Measurements from ENCODE around the gene ZNF777. TPM values are rescaled to one million over a fixed set of nuclear protein-coding genes. Genes with fewer than 3 reads are reported as not detected.

Gene ZNF777
- total RNA-seq, 1 experiment from 2014 or later = 15.6 TPM

DNA sequence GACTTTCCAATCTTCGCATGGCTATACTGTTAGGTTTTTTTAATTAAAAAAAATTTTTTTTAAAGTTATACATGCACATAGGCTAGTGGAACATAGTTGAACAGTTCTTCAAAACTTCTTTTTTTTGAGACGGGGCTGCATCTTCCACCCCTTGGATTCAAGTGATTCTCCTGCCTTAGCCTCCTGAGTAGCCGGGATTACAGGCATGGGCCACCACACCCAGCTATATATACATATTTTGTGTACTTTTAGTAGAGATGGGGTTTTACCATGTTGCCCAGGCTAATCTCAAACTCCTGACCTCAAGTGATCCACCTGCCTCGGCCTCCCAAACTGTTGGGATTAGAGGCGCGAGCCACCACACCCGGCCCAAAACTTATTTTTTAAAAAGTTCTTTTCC is 17.3 kb downstream of the ZNF777 start:
- Histone ChIP-seq H4K20me1 (ENCODE audit: control insufficient read depth, insufficient read depth, insufficient read length) (no peaks in the 10 kb centered on the region), H3K4me1 (ENCODE audit: insufficient read depth, low read length) (no peaks in the 10 kb centered on the region; the same call in 1 of the 2 replicates), H2AK5ac (ENCODE audit: insufficient read length, low read length) (no peak overlapping the region), H3K27ac (ENCODE audit: insufficient read length, low read depth, low read length) (no peak overlapping the region), H3K14ac (ENCODE audit: insufficient read depth, low read length) (no peak overlapping the region), H4K5ac (ENCODE audit: insufficient read length, low read depth, low read length) (no peak overlapping the region), H3K18ac (ENCODE audit: insufficient read length, low read depth, low read length) (no peak overlapping the region), H4K91ac (ENCODE audit: insufficient read length, low read depth, low read length) (no peak overlapping the region), H2BK5ac (ENCODE audit: insufficient read length, low read length) (no peak overlapping the region), H2BK20ac (ENCODE audit: low read depth, low read length, poor library complexity, severe bottlenecking) (no peak overlapping the region), H3K4ac (ENCODE audit: low read depth, low read length) (no peak overlapping the region), H3K27me3 (ENCODE audit: insufficient read depth, low read length) (no peaks in the 10 kb centered on the region), H3K79me1 (ENCODE audit: insufficient read depth, low read depth, low read length, poor library complexity, severe bottlenecking) (no peaks in the 10 kb centered on the region), H3K56ac (ENCODE audit: insufficient read length, low read depth, low read length) (no peak overlapping the region), H2BK15ac (ENCODE audit: low read depth, low read length) (no peak overlapping the region), H3K4me2 (ENCODE audit: insufficient read depth, insufficient read length, low read length) (no peak overlapping the region), H4K8ac (replicated peaks; ENCODE audit: insufficient read length, low read depth, low read length) (no peak overlapping the region), H3K9ac (ENCODE audit: extremely low read depth, insufficient read length, low read length) (no peak overlapping the region), H3T11ph (ENCODE audit: low read length) (no peak overlapping the region), H2AFZ (ENCODE audit: low read length) (no peak overlapping the region), H3K9me3 (ENCODE audit: control insufficient read depth, low read depth, low read length) (no peaks in the 10 kb centered on the region), H2BK12ac (ENCODE audit: insufficient read length, low read depth, low read length) (no peak overlapping the region), H3K79me2 (ENCODE audit: insufficient read depth, low read length) (no peaks in the 10 kb centered on the region), H2BK120ac (ENCODE audit: low read depth, low read length, poor library complexity, severe bottlenecking) (no peak overlapping the region), H3K23ac (ENCODE audit: insufficient read length, low read depth, low read length) (no peak overlapping the region), H3K23me2 (ENCODE audit: insufficient read length, low read depth, low read length, poor library complexity, severe bottlenecking) (no peaks in the 10 kb centered on the region)
- no peaks in the 10 kb centered on the region for H3K9me3 Mint-ChIP-seq
- WGBS (ENCODE audit: extremely low coverage, insufficient read length, low lambda C conversion rate) = no CpG with 5 or more reads among the region's 7 CpGs
- DNase-seq = no peak
- H3K36me3 Mint-ChIP-seq (ENCODE audit: insufficient read depth in 1 of 3, low read depth in 3 of 3) = peaks cover 0 to 10% (median 2%) of the 10 kb centered on the region in 3 experiments; a peak in 4 of 7 replicates
- no peaks in the 10 kb centered on the region for H3K27me3 Mint-ChIP-seq (ENCODE audit: low read depth)
- H3K4me3 Mint-ChIP-seq = no peak overlapping the region
- H3K4me1 Mint-ChIP-seq = 0 out of 4 replicates have a peak, but pooled peaks cover 0 to 4% of the 10 kb centered on the region in 2 experiments
- no peak overlapping the region for H3K27ac Mint-ChIP-seq
- TF ChIP-seq, protein P1, sequence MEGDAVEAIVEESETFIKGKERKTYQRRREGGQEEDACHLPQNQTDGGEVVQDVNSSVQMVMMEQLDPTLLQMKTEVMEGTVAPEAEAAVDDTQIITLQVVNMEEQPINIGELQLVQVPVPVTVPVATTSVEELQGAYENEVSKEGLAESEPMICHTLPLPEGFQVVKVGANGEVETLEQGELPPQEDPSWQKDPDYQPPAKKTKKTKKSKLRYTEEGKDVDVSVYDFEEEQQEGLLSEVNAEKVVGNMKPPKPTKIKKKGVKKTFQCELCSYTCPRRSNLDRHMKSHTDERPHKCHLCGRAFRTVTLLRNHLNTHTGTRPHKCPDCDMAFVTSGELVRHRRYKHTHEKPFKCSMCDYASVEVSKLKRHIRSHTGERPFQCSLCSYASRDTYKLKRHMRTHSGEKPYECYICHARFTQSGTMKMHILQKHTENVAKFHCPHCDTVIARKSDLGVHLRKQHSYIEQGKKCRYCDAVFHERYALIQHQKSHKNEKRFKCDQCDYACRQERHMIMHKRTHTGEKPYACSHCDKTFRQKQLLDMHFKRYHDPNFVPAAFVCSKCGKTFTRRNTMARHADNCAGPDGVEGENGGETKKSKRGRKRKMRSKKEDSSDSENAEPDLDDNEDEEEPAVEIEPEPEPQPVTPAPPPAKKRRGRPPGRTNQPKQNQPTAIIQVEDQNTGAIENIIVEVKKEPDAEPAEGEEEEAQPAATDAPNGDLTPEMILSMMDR (conservative IDR thresholded peaks at IDR 0.05) = no peak

Data from H9 (cell line).